ENCODE results near the gene TSPAN18. TPM values are rescaled to one million over a fixed set of nuclear protein-coding genes. Genes with fewer than 3 reads are reported as not detected.
A peak's percentile ranks its signal among the peaks of the same experiment; 100 is the strongest.

TSPAN18 gene
- total RNA-seq, 1 experiment from 2014 or later = 18.3 TPM

DNA sequence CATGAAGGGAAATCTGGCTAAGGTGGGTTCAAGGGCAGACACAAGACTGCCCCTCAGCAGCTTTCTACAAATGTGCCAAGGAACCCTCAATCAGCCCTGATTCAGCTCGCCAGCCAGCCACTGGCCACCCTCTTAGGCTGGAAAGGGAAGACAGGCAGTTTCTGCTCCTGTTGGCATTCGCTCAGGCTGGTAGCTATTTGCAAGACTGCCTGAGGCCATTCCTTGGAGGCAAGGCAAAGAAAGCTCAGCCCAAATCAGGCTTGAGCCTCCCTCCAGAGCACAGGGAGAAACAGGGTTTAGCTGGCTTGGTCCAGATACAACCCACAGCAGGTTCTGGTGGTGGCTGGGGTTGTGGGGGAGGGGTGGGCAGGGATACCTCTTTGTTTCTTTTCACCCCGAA lies 204.7 kb downstream of the TSPAN18 start:
- intact Hi-C loops (cut with micrococcal nuclease) = no loop called here
- DNase-seq (ENCODE audit: low read depth, low spot score) (no peak), ATAC-seq (no peak)
- no peaks in the 10 kb centered on the region for H3K27me3 ChIP-seq (ENCODE audit: insufficient read depth, low read length)
- no TSS peak for BruUV-seq (replicated peaks)
- no peak for TF ChIP-seq EZH2phosphoT487 (IDR thresholded peaks at IDR 0.05; ENCODE audit: borderline replicate concordance)
- 0 out of 2 replicates have a peak, but pooled peaks have one; percentile 29 for TF ChIP-seq POLR2AphosphoS5 (IDR thresholded peaks at IDR 0.05; ENCODE audit: low read depth, low read length)
- TF ChIP-seq SIN3A (IDR thresholded peaks at IDR 0.05; ENCODE audit: low read depth) = no peak
- TF ChIP-seq JUND (IDR thresholded peaks at IDR 0.05) = no peak
- no peak for TF ChIP-seq CEBPB (IDR thresholded peaks at IDR 0.05; ENCODE audit: low read depth)
- no peak overlapping the region for H3K9ac ChIP-seq (ENCODE audit: low read length)
- no peak overlapping the region for H3K4me3 ChIP-seq (replicated peaks in 1 of 2; ENCODE audit: low read depth in 1 of 2, low read length in 2 of 2)
- no peaks in the 10 kb centered on the region for H3K9me3 ChIP-seq (ENCODE audit: control insufficient read depth in 1 of 2, insufficient read depth in 1 of 2, low read depth in 1 of 2, low read length in 2 of 2)
- H3K27ac ChIP-seq (ENCODE audit: low read depth, low read length) = no peak overlapping the region
- no peaks in the 10 kb centered on the region for H4K20me1 ChIP-seq (ENCODE audit: insufficient read depth)
- CTCF ChIA-PET = interaction anchor here (0.7 to 2.6 kb wide), 6 partner anchors 9 to 179 kb away, joined by 3 to 22 read pairs (median 5); no protein-coding TSS in a partner anchor
- no peaks in the 10 kb centered on the region for H3K9me2 ChIP-seq (ENCODE audit: insufficient read depth)
- H3K4me1 ChIP-seq (ENCODE audit: control insufficient read depth in 1 of 2, insufficient read depth in 2 of 2, low read length in 2 of 2) = no peaks in the 10 kb centered on the region
- H2AFZ ChIP-seq (ENCODE audit: low read depth, low read length, poor library complexity, severe bottlenecking) = no peak overlapping the region
- H3K36me3 ChIP-seq (ENCODE audit: control insufficient read depth in 1 of 2, insufficient read depth in 2 of 2, low read length in 2 of 2) = no peaks in the 10 kb centered on the region; a peak in 1 of 4 replicates
- no peak overlapping the region for H3K4me2 ChIP-seq (ENCODE audit: low read length)
- POLR2A ChIA-PET = interaction anchor here (0.6 kb wide), 1 partner anchor 840 kb away, joined by 4 read pairs; no protein-coding TSS in a partner anchor
- no peaks in the 10 kb centered on the region for H3K79me2 ChIP-seq (ENCODE audit: insufficient read depth, low read length)
- RAD21 ChIA-PET (ENCODE audit: low non-redundant PET in 1 of 2, low total read pairs in 2 of 2, uncharacterized antibody in 2 of 2, unreplicated experiment in 2 of 2) = interaction anchor here in 1 of 2 experiments (0.6 kb wide), 1 partner anchor 18 kb away, joined by 3 read pairs; no protein-coding TSS in a partner anchor

- intact Hi-C loops (cut with micrococcal nuclease) = no loop called here
- Histone ChIP-seq H3K4me2 (ENCODE audit: low read length) (no peak overlapping the region), H3K27ac (ENCODE audit: low read depth, low read length) (no peak overlapping the region), H3K9me2 (ENCODE audit: insufficient read depth) (no peaks in the 10 kb centered on the region), H3K4me1 (ENCODE audit: control insufficient read depth in 1 of 2, insufficient read depth in 2 of 2, low read length in 2 of 2) (no peaks in the 10 kb centered on the region), H3K79me2 (ENCODE audit: insufficient read depth, low read length) (no peaks in the 10 kb centered on the region), H3K27me3 (ENCODE audit: insufficient read depth, low read length) (no peaks in the 10 kb centered on the region), H3K36me3 (ENCODE audit: control insufficient read depth in 1 of 2, insufficient read depth in 2 of 2, low read length in 2 of 2) (no peaks in the 10 kb centered on the region; a peak in 2 of 4 replicates), H3K9me3 (ENCODE audit: control insufficient read depth in 1 of 2, insufficient read depth in 1 of 2, low read depth in 1 of 2, low read length in 2 of 2) (no peaks in the 10 kb centered on the region), H3K9ac (ENCODE audit: low read length) (no peak overlapping the region), H4K20me1 (ENCODE audit: insufficient read depth) (no peaks in the 10 kb centered on the region), H3K4me3 (replicated peaks in 1 of 2; ENCODE audit: low read depth in 1 of 2, low read length in 2 of 2) (no peak overlapping the region), H2AFZ (ENCODE audit: low read depth, low read length, poor library complexity, severe bottlenecking) (no peak overlapping the region)
- ATAC-seq (no peak), DNase-seq (ENCODE audit: low read depth, low spot score) (no peak)
- ChIA-PET CTCF (no interaction called here), RAD21 (ENCODE audit: low non-redundant PET in 1 of 2, low total read pairs in 2 of 2, uncharacterized antibody in 2 of 2, unreplicated experiment in 2 of 2) (no interaction called here), POLR2A (no interaction called here)
- no TSS peak for BruUV-seq (replicated peaks)
- TF ChIP-seq FOSL1 (IDR thresholded peaks at IDR 0.05; ENCODE audit: low read depth) (no peak), TCF7L2 (IDR thresholded peaks at IDR 0.05; ENCODE audit: borderline replicate concordance, extremely low read depth, insufficient read depth, insufficient read length) (no peak), SIN3A (IDR thresholded peaks at IDR 0.05; ENCODE audit: low read depth) (no peak), ZBTB33 (IDR thresholded peaks at IDR 0.05; ENCODE audit: extremely low read depth, insufficient replicate concordance, low read length) (no peak), RAD21 (IDR thresholded peaks at IDR 0.05; ENCODE audit: low read depth) (no peak), YY1 (IDR thresholded peaks at IDR 0.05; ENCODE audit: extremely low read depth, insufficient replicate concordance, low read depth, low read length) (no peak), POLR2AphosphoS5 (IDR thresholded peaks at IDR 0.05; ENCODE audit: low read depth, low read length) (no peak), CTCF (IDR thresholded peaks at IDR 0.05 in 2 of 3, conservative IDR thresholded peaks at IDR 0.05 in 1 of 3; ENCODE audit: borderline replicate concordance in 1 of 3, insufficient read depth in 1 of 3, low read depth in 2 of 3, low read length in 2 of 3) (no peak), SP1 (IDR thresholded peaks at IDR 0.05; ENCODE audit: low read depth) (no peak), JUND (IDR thresholded peaks at IDR 0.05) (no peak), EZH2 (IDR thresholded peaks at IDR 0.05) (no peak), CBX3 (IDR thresholded peaks at IDR 0.05; ENCODE audit: low read depth) (no peak)
These were observed 207.3 kb downstream of the TSPAN18 start for GRCh38 chr11:44934110-44934509.

Measured in HCT116 (cell line).